GOT3 (cell line): ENCODE measurements around the gene SF3A1.
A peak's percentile ranks its signal among the peaks of the same experiment; 100 is the strongest.
"Not testable (repeated sequence)": the region's sequence is repeated elsewhere in the genome, so short reads cannot be mapped to it uniquely, and the experiment has no call there.

Experiments
- DNase-seq: peaks from one replicate; lab custom pipeline; 2025; ENCODE audit warnings: mixed read lengths; lab: John Stamatoyannopoulos, UW

Gene SF3A1

DNA sequence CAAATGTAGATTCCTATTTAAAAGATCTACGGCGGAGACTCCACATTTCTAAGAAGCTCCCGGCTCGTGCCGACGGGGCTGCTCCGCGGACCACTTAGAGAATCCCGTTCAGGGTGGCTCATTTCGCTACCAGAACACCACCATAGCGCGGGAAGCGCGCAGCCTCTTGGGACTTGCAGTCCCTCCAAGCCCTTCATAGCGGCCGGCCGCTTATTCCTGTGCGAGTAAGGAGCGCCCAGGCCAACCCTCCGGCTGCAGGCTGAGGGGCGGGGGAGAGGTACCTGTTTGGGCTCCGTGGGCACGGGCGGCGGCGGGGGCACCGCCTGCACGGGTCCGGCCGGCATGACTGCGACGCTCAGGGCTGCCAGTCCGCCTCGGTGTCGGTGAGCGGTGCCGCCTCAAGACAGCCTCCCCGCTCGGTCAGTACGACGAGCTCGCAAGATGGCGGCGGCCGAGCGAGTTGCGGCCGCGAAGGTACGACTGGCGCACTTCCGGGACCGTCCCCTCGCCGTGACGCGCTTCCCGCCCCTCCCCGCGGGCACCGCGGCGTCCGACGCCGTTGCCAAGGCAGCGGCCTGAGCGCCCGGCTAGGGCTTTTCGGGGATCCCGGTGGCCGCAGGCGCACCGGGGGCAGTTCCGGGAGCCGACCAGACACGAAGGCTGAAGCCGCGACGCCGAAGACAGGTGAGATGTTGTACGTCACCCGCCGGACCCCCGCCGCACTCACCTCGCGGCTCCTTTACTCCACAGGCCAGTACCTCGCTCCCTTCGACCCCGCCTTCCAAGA is at the start of gene SF3A1, which contains the start of gene CCDC157:
SF3A1 (minus strand) TSS at position 446 of the 787 bp plus-strand sequence; CDS start at position 344, 102 bp downstream.
CCDC157 (plus strand) TSS at position 559 of the 787 bp plus-strand sequence. CDS start 8,994 bp downstream, outside the sequence.
- peak; percentile 62 for DNase-seq

DNA sequence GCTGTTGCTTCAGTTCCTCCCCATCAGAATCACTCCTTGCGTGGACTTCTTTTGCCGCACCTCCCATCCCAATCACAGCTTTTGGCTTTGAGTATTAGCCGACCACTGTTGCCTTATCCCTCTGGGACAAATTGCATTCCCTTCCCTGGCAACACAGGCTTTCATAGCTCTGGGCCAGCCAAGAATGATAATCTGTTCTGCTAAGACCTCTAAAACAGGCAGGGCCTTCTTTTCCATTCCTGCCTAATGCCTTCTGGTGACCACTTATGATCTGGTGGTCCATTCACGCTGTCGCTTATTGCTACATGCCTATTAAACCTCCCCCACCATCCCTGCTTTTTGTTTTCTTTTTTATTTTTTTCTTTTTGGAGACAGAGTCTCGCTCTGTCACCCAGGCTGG is 49.7 kb upstream of the SF3A1 start:
- DNase-seq = no peak

GRCh38 chr22:30405731-30406130 is 49.0 kb upstream of the SF3A1 start:
- no peak for DNase-seq

GRCh38 chr22:30404307-30404706 is 47.6 kb upstream of the SF3A1 start:
- DNase-seq = no peak

DNA sequence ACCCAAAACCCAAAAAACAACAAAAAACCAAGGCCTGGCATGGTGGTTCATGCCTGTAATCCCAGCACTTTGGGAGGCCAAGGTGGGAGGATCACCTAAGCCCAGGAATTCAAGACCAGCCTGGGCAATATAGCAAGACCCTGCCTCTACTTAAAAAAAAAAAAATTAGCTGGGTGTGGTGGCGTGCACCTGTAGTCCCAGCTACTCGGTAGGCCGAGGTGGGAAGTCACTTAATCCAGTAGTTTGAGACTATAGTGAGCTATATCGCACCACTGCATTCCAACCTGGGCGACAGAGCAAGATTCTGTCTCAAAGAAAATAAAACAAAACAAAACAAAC is 46.0 kb upstream of the SF3A1 start:
- not testable (repeated sequence) for DNase-seq

- no peak for DNase-seq
Observed at GRCh38 chr22:30402028-30402765, 45.5 kb upstream of the SF3A1 start.

DNA sequence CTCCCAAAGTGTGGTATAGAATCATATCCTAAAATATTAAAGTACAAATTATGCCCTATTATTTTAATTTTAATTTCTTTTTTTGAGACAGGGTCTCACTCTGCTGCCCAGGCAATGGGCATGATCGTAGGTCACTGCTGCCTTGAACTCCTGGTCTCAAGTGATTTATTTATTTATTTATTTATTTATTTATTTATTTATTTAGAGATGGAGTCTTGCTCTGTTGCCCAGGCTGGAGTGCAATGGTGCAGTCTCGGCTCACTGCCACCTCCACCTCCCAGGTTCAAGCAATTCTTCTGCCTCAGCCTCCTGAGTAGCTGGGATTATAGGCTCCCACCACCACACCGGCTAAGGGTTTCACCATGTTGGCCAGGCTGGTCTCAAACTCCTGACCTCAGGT is 44.3 kb upstream of the SF3A1 start:
- DNase-seq = not testable (repeated sequence)

DNA sequence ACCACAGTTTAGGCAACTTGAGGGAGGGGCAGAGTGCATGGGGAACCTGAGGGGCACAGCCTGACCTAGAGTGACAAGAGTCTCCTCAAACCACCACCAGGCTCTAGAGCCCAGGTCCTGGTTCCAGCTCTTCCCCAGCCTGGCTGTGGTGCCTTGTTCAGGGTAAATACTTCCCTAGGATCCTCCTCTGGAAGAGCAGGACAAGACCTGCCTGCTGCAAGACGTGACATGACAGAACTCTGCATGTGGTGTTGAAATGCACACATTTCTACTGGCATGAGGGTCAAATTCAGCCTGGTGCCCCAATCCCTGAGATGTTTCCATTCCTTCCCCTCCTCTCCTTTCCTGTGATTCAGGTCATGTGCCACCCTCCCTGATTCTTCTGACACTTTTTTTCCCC is 43.5 kb upstream of the SF3A1 start:
- no peak for DNase-seq

- no peak for DNase-seq
Observed at GRCh38 chr22:30399718-30400117, 43.0 kb upstream of the SF3A1 start.

DNA sequence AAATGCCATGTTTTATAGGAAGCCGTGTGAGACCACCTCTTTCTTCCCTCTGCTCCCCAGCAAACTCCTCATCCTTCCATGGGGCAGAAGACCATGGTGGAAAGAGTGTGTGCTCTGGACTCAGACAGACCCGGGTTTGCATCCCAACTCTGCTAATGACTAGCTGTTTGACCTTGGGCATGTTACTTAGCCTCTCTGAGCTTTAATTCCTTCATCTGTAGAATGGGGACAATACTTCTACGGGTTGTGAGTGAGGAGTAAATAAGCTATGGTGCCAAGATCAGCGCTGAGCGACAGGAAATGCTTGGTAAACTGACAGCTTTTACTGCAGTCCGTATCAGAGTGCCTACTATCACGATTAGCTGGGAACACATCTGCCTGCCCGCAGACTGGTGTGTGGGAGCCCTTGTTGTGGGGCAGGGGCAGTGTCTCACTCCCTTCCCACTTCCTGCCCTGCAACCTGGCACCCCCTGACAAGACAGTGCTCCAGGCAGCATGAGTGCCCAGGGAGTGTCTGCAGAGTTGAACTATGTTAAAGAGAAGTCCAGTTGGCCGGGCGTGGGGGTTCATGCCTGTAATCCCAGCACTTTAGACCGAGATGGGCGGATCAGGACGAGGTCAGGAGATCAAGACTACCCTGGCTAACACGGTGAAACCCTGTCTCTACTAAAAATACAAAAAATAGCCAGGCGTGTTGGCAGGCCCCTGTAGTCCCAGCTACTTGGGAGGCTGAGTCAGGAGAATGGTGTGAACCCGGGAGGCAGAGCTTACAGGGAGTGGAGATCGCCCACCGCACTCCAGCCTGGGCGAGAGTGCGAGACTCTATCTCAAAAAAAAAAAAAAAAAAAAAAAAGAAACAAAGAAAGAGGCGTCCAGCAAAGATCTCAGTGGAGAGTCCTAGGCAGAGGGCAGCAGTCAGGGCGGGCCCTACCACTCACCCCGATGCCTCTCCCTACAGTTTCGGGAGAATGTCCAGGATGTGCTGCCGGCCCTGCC is 42.3 kb upstream of the SF3A1 start:
- no peak for DNase-seq

GRCh38 chr22:30397656-30398635 is 41.3 kb upstream of the SF3A1 start:
- DNase-seq = no peak

DNA sequence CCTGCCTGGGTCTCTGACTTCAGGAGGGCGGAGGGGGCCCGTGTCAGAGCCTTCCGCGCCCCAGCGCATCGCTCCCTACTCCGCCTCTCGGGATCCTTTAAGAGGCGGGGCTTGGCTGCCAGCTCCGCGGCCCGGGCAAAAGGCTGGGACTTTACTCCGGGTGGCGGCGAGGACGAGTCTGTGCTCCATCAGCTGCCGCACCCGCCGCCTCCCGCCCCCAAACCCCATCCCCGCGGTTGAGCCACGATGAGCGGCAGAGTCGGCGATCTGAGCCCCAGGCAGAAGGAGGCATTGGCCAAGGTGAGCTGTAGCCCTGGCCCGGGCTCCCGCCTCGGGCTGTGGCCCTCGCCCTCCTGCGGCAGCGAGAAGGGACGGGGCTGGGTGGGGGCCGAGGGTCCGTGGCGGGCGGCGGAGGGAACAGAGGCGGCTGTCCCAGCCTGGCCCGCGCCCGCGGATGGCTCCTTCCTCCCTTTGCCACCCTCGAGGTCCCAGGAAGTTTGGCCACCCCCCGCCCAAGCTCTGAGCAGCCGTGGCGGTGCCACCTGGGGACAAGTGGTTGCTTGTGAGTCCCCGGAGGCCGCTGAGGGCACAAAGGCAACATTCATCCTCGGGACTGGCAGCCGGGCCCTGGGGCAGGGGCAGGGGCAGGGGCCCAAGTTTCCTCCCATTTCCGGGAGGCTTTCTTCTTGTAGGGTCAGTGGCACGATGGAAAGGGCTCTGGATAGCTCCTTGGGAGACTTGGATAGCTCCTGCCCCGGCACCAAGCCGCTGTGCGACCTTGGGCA is 40.4 kb upstream of the SF3A1 start, which contains the start of gene SEC14L2:
SEC14L2 (plus strand) TSS at position 148 of the 785 bp plus-strand sequence; CDS start at position 247, 99 bp downstream.
- no peak for DNase-seq

- no peak for DNase-seq
Observed at GRCh38 chr22:30393885-30394284, 37.2 kb upstream of the SF3A1 start.

- DNase-seq = no peak
Observed at GRCh38 chr22:30393322-30393680, 36.6 kb upstream of the SF3A1 start.

GRCh38 chr22:30392661-30393321 is 36.1 kb upstream of the SF3A1 start:
- DNase-seq = no peak

GRCh38 chr22:30390974-30391691 is 34.4 kb upstream of the SF3A1 start:
- no peak for DNase-seq

DNA sequence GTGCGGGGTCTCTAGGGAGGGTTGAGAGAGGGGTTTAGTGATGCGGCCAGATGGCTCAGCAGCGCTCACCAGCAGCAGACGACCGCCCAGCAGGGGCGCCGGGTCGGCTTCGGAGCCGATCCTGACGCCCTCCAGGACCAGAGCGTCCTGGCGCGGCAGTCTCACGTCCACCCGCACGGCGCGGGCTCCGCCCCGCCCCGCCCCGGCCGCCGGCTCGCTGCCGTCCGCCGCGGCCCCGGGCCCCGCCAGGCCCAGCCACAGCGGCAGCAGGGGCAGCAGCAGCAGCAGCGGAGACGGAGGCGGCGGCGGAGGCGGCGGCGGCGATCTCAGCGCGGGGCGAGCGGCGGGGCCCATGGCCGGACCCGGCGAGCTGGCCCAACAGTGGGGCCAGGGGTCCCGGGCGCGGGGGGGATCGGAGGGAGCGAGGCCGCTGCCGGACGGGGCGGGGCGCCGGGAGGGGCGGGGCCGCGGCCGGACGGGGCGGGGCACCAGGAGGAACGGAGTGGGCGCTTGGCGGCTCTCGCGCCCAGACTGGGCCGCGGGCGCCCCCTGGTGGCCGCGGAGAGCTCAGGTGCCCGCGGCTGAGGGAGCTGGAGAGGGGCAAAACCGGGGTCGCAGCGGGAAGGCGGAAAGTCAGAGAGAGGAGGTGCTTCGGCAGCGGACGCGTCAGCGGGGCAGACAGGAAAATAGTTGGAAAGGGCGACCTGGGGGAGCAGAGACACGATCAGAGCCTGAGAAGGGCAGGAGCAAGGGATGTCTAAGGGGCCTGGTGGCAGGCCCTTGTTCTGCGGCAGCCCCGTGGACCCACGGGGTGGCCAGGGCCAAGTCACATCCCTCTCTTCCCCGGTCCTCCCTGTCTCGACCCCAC is 30.5 kb upstream of the SF3A1 start, which contains the start of gene RNF215:
RNF215 (minus strand) TSS at position 452 of the 868 bp plus-strand sequence; CDS start at position 354, 98 bp downstream.
- peak; percentile 51 for DNase-seq

DNA sequence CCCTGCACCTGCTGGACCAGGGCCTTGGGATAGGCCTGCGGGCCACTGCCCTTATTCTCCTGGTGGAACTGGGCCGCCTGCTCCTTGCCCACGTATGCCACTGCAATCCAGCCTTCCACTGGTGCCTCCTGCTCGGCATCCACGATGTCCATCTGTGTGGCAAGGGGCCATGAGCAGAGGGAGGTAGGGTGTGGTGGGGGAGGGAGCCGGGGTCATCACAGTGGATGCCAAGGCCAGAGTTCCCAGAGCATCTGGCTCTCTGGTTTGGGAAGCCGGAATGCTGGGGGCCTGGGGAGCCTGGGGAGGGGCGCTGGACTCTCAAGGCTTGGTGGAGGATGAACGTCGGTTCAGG is 29.9 kb upstream of the SF3A1 start:
- DNase-seq = no peak
